Measurements from ENCODE around the gene TMTC1. TPM values are rescaled to one million over a fixed set of nuclear protein-coding genes. Genes with fewer than 3 reads are reported as not detected.

The TMTC1 gene
- total RNA-seq, 2 donors from 2014 or later: not detected

- H3K36me3 Mint-ChIP-seq: no peaks in the 10 kb centered on the region
- no peak for ATAC-seq
- no peak for DNase-seq (ENCODE audit: low spot score in 2 of 2)
- H3K27ac Mint-ChIP-seq: no peak overlapping the region
- no peaks in the 10 kb centered on the region for H3K9me3 Mint-ChIP-seq
Observed at GRCh38 chr12:29709054-29709453, 74.7 kb downstream of the TMTC1 start.

- Mint-ChIP-seq H3K36me3 (no peaks in the 10 kb centered on the region), H3K27ac (no peak overlapping the region), H3K9me3 (no peaks in the 10 kb centered on the region)
- DNase-seq (ENCODE audit: low spot score in 2 of 2) (no peak), ATAC-seq (no peak)
Observed at GRCh38 chr12:29707846-29708245, 75.9 kb downstream of the TMTC1 start.

- no peak for DNase-seq (ENCODE audit: low spot score in 2 of 2)
- H3K36me3 Mint-ChIP-seq: no peaks in the 10 kb centered on the region
- ATAC-seq: no peak
- no peak overlapping the region for H3K27ac Mint-ChIP-seq
- no peaks in the 10 kb centered on the region for H3K9me3 Mint-ChIP-seq
Observed at GRCh38 chr12:29706311-29706710, 77.4 kb downstream of the TMTC1 start.

GRCh38 chr12:29703528-29703927 is 80.2 kb downstream of the TMTC1 start:
- no peaks in the 10 kb centered on the region for H3K9me3 Mint-ChIP-seq
- H3K27ac Mint-ChIP-seq: no peak overlapping the region
- DNase-seq (ENCODE audit: low spot score in 2 of 2) (no peak), ATAC-seq (no peak)
- no peaks in the 10 kb centered on the region for H3K36me3 Mint-ChIP-seq

- no peaks in the 10 kb centered on the region for H3K9me3 Mint-ChIP-seq
- DNase-seq (ENCODE audit: low spot score in 2 of 2) (no peak), ATAC-seq (no peak)
- H3K27ac Mint-ChIP-seq: no peak overlapping the region
- H3K36me3 Mint-ChIP-seq: no peaks in the 10 kb centered on the region
Observed at GRCh38 chr12:29702972-29703371, 80.8 kb downstream of the TMTC1 start.

- Mint-ChIP-seq H3K27ac (no peak overlapping the region), H3K36me3 (no peaks in the 10 kb centered on the region), H3K9me3 (no peaks in the 10 kb centered on the region)
- ATAC-seq (no peak), DNase-seq (ENCODE audit: low spot score in 2 of 2) (no peak)
Observed at GRCh38 chr12:29702222-29702621, 81.5 kb downstream of the TMTC1 start.

GRCh38 chr12:29700761-29701481 is 82.8 kb downstream of the TMTC1 start:
- ATAC-seq (no peak), DNase-seq (ENCODE audit: low spot score in 2 of 2) (no peak)
- Mint-ChIP-seq H3K27ac (no peak overlapping the region), H3K9me3 (no peaks in the 10 kb centered on the region), H3K36me3 (no peaks in the 10 kb centered on the region)

- H3K27ac Mint-ChIP-seq: no peak overlapping the region
- ATAC-seq (no peak), DNase-seq (ENCODE audit: low spot score in 2 of 2) (no peak)
- H3K36me3 Mint-ChIP-seq: no peaks in the 10 kb centered on the region
- peaks cover 0 to 3% of the 10 kb centered on the region in 2 donors for H3K9me3 Mint-ChIP-seq
Observed at GRCh38 chr12:29698756-29699155, 85.0 kb downstream of the TMTC1 start.

GRCh38 chr12:29695800-29696199 is 87.9 kb downstream of the TMTC1 start:
- ATAC-seq: no peak
- no peaks in the 10 kb centered on the region for H3K36me3 Mint-ChIP-seq
- no peak for DNase-seq (ENCODE audit: low spot score in 2 of 2)
- no peak overlapping the region for H3K27ac Mint-ChIP-seq
- peaks cover 0 to 3% of the 10 kb centered on the region in 2 donors for H3K9me3 Mint-ChIP-seq

- DNase-seq (ENCODE audit: low spot score in 2 of 2) (no peak), ATAC-seq (no peak)
- Mint-ChIP-seq H3K27ac (no peak overlapping the region), H3K36me3 (no peaks in the 10 kb centered on the region), H3K9me3 (peaks cover under 1 to 3% of the 10 kb centered on the region in 2 donors)
Observed at GRCh38 chr12:29695026-29695425, 88.7 kb downstream of the TMTC1 start.

GRCh38 chr12:29694002-29694401 is 89.7 kb downstream of the TMTC1 start:
- H3K27ac Mint-ChIP-seq: no peak overlapping the region

GRCh38 chr12:29692237-29692636 is 91.5 kb downstream of the TMTC1 start:
- H3K27ac Mint-ChIP-seq: no peak overlapping the region

More at GRCh38 chr12:29694002-29694401, 89.7 kb downstream of the TMTC1 start:
- no peak for ATAC-seq
- peaks cover 7 to 8% of the 10 kb centered on the region in 2 donors for H3K9me3 Mint-ChIP-seq
- H3K36me3 Mint-ChIP-seq: no peaks in the 10 kb centered on the region
- no peak for DNase-seq (ENCODE audit: low spot score in 2 of 2)

GRCh38 chr12:29691161-29691854 is 92.4 kb downstream of the TMTC1 start:
- H3K9me3 Mint-ChIP-seq: peaks cover 7 to 8% of the 10 kb centered on the region in 2 donors
- H3K36me3 Mint-ChIP-seq: no peaks in the 10 kb centered on the region
- no peak overlapping the region for H3K27ac Mint-ChIP-seq
- ATAC-seq: no peak
- DNase-seq (ENCODE audit: low spot score in 2 of 2): no peak

More at GRCh38 chr12:29692237-29692636, 91.5 kb downstream of the TMTC1 start:
- Mint-ChIP-seq H3K9me3 (peaks cover 7 to 8% of the 10 kb centered on the region in 2 donors), H3K36me3 (no peaks in the 10 kb centered on the region)
- DNase-seq (ENCODE audit: low spot score in 2 of 2) (no peak), ATAC-seq (no peak)

GRCh38 chr12:29690728-29691127 is 93.0 kb downstream of the TMTC1 start:
- DNase-seq (ENCODE audit: low spot score in 2 of 2) (no peak), ATAC-seq (no peak)
- Mint-ChIP-seq H3K36me3 (no peaks in the 10 kb centered on the region), H3K27ac (no peak overlapping the region), H3K9me3 (peaks cover 7 to 8% of the 10 kb centered on the region in 2 donors)

GRCh38 chr12:29688914-29689313 is 94.8 kb downstream of the TMTC1 start:
- Mint-ChIP-seq H3K36me3 (no peaks in the 10 kb centered on the region), H3K9me3 (peaks cover 6 to 7% of the 10 kb centered on the region in 2 donors), H3K27ac (no peak overlapping the region)
- ATAC-seq (no peak), DNase-seq (ENCODE audit: low spot score in 2 of 2) (no peak)

- DNase-seq (ENCODE audit: low spot score in 2 of 2): no peak
- Mint-ChIP-seq H3K9me3 (no peaks in the 10 kb centered on the region), H3K36me3 (no peaks in the 10 kb centered on the region), H3K27ac (no peak overlapping the region)
- no peak for ATAC-seq
Observed at GRCh38 chr12:29682088-29682487, 101.7 kb downstream of the TMTC1 start.

- ATAC-seq: no peak
- Mint-ChIP-seq H3K9me3 (no peaks in the 10 kb centered on the region), H3K27ac (no peak overlapping the region)
Observed at GRCh38 chr12:29681370-29681769, 102.4 kb downstream of the TMTC1 start.

GRCh38 chr12:29676676-29677075 is 107.1 kb downstream of the TMTC1 start:
- ATAC-seq: no peak
- no peak for DNase-seq (ENCODE audit: low spot score in 2 of 2)
- no peaks in the 10 kb centered on the region for H3K9me3 Mint-ChIP-seq
- no peaks in the 10 kb centered on the region for H3K36me3 Mint-ChIP-seq
- H3K27ac Mint-ChIP-seq: no peak overlapping the region

More at GRCh38 chr12:29681370-29681769, 102.4 kb downstream of the TMTC1 start:
- no peak for DNase-seq (ENCODE audit: low spot score in 2 of 2)
- H3K36me3 Mint-ChIP-seq: no peaks in the 10 kb centered on the region
